ENCODE measurements around the gene COL23A1.

Gene COL23A1

GRCh38 chr5:178297751-178298150 is 292.4 kb downstream of the COL23A1 start:
- DNase-seq (ENCODE audit: low spot score), result no peak

DNA sequence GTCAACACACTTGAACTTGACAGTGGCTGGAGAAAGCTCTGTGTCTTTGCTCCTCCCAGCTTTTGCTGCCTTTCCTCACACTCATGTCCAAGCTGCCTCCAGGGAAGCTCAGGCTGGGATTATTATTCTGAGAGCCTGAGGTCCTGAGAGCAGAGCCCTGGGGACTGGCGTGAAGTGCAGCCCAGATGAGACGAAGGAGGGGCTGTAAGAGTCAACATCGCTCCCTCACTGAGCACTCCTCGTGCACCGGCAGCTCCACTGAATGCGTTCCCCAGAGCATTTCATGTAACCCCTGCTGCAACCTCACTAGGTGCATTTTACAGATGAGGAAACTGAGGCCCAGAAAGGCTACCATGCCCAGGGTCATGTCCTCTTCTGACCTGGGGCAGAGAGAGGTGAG is 294.1 kb downstream of the COL23A1 start:
- DNase-seq (ENCODE audit: low spot score), result no peak

GRCh38 chr5:178295589-178295988 is 294.6 kb downstream of the COL23A1 start:
- no peak for DNase-seq (ENCODE audit: low spot score)

GRCh38 chr5:178293815-178294214 is 296.4 kb downstream of the COL23A1 start:
- no peak for DNase-seq (ENCODE audit: low spot score)

DNA sequence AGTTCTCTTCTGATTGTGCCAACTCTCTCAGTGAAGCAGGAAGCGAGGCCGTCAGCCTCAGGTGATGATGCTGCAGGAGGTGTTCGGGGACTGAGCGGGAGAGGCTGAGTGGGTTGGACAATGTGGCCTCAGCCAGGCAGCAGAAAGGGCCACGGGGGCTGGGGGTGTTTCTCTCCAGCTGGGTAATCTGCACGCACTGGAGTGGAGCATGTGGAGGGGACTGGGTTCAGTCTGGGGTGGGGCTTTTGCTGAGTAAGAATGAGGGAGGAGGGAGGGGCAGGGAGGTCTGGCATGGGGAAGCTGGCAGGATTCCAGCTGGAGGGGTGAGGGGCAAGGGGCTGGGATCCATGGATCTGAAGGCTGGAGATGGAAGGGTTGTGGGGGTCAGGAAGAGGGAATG is 296.8 kb downstream of the COL23A1 start:
- DNase-seq (ENCODE audit: low spot score), result no peak

GRCh38 chr5:178292826-178293205 is 297.4 kb downstream of the COL23A1 start:
- DNase-seq (ENCODE audit: low spot score), result no peak

DNA sequence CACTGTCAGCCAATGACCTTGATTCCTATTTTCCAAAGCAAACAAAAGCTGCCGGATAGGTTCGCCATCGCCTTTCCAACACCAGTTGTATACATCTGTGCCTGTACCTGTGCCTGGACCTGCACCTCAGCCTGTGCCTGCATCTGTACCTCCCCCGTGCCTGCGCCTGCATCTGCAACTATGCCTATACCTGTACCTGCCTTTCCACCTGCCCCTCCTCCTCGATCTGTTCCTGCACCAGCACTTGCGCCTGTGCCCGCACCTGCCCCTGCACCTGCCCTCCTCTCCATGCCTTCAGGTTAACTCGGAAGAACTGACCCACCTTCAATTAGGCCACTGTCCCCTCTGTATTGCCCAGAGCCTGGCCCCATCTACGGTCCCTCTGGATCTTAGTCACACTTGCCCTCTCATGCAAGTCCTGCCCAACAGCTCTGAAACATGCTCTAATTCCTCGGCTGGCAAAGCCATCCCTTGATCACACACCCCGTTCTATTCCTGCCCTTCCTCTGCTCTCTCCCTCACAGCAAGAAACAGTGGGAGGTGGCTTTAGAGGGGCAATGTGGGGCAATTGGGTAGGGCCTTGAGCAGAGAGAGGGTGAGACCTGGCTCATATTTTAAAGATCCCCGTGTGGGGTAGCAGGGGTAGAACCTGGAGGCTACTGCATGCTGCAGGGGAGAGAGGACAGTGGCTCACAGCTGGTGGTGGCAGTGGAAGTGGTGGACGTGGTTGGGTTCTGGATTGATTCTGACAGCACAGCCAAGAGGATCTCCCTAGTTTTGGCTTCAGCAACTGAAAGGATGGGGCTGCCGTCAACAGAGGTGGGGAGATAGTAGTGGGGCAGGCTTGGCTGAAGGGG is 298.0 kb downstream of the COL23A1 start:
- DNase-seq (ENCODE audit: low spot score), result no peak

DNA sequence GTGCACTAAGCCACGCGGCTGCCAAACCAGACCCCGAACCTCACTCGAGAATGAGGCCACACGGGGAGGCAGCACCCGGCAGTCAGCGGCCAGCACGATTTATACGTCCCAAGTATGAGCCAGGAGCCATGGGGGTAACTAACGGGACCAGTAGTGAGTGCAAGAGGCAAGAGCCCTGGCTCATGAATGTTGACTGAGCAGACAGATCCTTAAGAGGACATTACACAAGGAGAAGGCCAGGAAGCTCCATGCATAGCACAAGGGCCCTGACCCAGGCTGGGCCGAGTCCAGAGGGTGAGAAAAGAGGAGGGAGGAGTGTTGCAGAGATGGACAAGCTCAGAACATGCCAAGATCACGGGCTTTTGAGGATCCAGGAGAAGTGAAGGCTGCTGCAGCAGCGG is 299.0 kb downstream of the COL23A1 start:
- DNase-seq (ENCODE audit: low spot score), result no peak

- no peak for DNase-seq (ENCODE audit: low spot score)
These were observed 299.8 kb downstream of the COL23A1 start for GRCh38 chr5:178290376-178290775.

- peak; percentile 48 for DNase-seq (ENCODE audit: low spot score)
These were observed 300.8 kb downstream of the COL23A1 start for GRCh38 chr5:178289438-178289837.

GRCh38 chr5:178288401-178289368 is 301.5 kb downstream of the COL23A1 start:
- DNase-seq (ENCODE audit: low spot score), result peak; percentile 92

DNA sequence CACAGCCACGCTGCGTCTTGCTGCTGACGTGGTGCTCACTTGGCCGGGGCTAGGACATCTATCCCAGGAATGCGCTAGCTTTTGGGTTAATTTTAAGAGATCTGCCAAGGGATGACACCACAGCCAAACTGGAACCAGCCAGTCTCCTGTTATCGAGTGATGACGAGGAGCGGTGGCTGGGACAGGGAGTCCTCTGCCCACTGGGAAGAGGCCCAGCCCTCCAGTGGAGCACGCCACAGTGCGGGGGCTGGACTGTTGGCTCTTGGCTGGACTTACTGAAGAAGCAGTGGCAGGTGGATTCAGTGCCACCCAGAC is 302.4 kb downstream of the COL23A1 start:
- DNase-seq (ENCODE audit: low spot score), result no peak

DNA sequence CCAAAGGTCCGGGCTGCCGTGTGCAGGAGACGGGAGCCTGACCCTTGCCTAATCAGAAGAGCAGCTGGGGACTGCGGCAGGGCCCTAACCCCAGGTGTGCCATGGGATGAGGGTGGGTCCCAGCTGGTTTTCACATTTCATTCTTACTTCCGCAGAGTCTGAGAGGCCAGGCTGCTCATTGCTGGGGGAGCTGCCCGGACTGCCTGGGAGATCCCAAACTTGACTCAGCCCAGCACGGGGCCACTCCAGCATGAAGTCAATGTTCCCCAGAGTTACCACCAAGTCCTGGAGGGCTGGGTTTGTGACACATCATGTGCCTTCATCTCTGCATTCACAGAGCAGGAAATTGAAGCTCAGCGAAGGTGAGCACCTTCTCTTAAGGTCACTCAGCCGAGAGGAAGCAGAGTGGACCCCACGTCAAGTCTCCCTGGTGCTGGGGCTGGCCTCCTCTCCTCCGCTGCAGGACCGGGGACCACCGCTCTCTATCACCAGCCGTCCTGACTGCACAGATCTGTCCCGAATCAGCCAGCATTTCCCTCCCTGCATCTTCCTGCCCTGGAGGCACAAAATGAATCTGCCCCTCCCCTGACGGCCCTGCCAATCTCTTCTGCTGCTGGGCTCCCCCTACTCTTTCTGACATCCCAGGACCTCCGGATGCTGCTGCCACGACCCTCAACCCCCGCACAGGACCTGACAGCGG is 303.0 kb downstream of the COL23A1 start:
- peak; percentile 19 for DNase-seq (ENCODE audit: low spot score)

DNA sequence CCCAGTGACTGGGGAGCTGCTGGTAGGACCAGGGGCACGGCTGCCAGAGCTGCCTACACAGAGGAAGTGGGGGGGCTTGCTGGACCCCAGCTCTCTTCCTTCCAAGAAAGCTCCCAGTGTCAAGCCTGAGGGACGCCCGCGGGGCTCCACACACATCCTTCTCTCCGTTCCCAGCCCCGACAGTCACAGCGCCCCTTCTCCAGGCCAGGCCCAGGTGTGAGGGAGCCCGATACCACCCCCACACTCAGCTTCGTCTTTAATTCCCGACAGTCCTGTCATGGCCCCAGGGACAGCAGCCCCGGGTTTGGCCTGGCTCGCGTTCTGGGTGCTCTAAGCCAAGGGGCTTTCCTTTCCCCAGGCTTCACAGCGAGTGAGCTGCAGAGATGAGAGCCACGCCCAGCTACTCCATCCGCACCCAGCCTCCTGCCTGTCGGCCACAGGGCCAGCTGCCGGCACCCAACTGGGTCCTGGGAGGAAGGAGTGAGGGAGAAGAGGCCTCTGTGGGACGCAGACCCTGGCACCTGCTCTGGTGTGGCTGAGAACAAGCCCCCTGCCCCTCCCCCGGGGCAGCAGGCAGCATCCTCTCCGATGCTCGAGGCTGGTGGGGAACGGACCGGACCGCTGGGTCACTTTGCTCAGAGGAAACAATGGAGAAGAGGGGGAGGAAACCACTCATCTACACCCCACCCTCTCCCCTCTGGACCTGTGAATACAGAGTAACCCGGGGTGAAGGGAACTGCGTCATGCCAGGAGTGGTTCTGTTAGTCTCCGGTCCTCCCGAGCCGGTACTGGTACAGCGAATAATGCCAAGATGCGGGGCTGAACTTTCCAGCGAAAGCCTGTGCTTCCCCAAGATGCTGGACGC is 303.7 kb downstream of the COL23A1 start:
- DNase-seq (ENCODE audit: low spot score), result no peak

DNA sequence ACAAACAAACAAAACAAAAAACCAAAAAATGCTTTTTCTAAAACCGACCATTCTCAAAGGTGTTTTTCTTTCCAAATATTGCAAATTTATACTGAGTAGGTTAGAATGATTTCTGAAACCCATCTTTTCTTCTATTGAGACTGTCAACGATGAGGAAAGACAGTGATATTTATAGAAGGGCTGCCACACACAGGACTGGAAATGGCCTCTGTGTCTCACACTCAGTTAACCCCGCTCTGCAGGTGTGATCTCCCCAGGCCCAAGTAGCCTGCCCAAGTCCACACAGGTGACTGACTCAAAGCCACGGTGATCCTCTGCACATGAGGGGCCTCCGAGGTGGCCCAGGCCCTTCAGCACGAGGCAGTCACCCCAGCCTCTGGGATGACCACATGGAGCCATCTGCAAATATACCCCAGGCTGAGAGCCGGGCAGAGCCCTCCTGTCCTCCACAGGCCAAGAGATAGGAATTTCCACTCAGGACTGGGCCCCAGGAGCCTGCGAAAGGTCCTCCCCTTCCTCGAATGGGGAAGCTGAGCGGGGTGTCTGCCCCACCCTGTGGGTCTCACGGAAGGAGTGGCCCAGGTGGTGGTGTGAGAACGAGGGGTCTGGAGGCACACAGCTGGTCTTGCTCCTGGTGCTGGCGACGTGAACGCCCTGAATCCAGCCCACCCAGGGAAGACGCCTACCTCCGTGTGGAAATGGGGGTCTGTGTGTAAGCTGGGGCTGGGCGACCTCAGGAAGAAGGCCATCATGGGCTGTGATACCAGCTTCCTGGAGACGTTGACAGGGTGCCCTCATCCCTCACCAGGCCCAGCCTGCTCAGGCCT is 304.6 kb downstream of the COL23A1 start:
- DNase-seq (ENCODE audit: low spot score), result no peak

- no peak for DNase-seq (ENCODE audit: low spot score)
These were observed 305.2 kb downstream of the COL23A1 start for GRCh38 chr5:178284996-178285395.

DNA sequence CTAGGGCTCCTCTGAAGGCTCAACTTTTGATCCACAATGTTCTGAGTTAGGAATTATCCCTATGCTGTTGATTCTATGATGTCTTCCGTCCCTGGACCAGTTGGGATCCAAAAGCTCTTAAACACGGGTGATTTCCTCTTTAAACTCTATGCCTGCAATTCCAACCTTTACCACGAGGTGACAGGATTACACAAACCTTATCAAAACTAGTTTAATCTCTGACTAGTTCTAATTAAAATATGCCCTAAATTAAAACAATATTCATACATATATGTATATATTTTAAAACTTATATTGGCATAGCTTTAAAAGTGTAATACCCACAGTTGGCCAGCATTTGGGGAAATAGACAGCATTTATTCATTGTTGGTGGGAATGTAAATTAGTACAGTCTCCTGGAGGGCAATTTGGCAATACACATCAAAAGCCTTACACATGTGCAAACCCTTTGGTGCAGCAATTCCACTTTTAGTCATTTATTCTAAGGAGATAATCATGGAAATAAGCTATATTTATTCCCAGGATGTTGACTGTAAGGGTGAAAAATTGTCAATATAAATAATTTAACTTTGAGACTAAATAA is 306.0 kb downstream of the COL23A1 start:
- peak; percentile 36 for DNase-seq (ENCODE audit: low spot score)

- no peak for DNase-seq (ENCODE audit: low spot score)
These were observed 306.7 kb downstream of the COL23A1 start for GRCh38 chr5:178283520-178283919.

- DNase-seq (ENCODE audit: low spot score), result no peak
These were observed 307.8 kb downstream of the COL23A1 start for GRCh38 chr5:178282391-178282790.

DNA sequence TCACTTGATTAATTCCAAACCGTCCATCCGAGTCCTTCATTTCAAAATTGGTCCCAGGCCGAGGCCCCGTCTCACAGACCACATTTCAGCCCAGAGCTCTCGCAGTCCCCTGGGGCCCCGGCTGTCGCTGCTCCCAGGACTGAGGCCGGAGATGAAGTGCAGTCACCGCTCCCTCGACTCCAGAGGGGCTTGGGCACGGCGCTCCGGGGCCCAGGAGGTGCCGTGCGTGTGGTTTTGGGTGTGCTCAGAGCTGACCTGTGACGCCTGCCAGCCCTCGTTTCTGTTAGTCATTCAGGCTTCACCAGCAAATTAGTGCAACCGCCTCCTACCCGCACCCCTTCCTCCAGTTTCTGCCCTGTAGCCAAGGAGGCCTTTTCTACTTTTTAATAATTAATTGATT is 308.9 kb downstream of the COL23A1 start:
- DNase-seq (ENCODE audit: low spot score), result no peak

All from kidney tubule cell (primary cell).